SKM-1 treated with dmso at 0.1 percent for 144 hours (cell line): ENCODE results near the gene CDK15.
A peak's percentile ranks its signal among the peaks of the same experiment; 100 is the strongest.

ENCODE experiments used
- DNase-seq: peaks from one replicate; lab custom pipeline; 2025; ENCODE audit not compliant: unreplicated experiment; lab: John Stamatoyannopoulos, UW

Gene CDK15

DNA sequence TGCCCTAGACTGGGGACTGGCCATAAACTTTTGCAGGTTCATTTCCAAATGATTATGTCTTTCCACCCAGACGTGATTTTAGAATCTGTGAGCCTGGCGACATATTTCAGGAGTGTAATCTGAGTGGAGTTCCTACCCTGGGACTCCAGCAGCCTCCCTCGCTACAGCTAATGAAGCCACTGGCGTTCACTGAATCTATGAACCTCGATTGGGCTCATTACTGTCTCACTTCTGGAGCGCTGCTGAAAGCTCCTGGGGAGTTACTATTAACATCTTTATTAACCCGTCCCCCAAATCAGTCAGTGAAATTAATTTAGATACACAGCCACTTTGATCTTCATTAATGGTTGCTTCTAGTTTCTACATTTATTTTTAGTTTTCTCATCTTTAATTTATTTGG lies 56.5 kb downstream of the CDK15 start:
- no peak for DNase-seq

DNA sequence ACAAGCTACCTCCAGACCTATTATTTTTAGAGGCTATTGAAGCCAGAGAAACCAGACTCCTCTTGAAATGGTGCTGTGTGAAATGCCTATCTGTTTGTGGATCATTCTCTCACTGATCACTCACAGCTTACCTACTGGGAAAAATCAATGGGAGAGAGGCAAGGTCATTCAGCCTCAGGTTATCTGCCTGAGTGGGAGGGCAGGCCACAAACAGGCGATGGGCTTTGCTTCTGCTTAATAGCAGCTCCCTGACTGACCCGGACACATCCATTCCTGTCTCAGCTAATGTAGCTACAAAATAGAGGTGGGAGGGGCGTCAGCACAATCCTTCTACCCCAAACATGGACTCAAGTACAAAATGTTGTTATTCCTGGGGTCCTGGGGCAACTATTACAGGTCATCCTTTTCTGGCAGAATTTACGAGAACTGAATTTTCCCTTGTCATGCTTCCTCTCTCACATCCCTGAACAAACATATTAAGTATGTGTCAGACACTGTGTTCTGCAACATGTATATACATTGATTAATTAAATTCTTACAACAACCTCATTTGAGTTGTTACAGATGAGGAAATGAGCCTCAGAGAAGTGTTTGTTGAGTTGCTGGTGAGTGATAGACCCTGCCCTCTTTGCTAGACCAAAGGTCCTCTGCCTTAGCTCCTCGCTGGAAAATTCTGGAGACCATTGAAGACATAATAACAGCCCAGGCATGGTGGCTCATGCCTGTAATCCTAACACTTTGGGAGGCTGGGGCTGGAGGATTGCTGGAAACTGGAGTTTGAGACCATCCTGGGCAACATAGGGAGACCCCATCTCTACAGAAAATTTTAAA lies 60.5 kb downstream of the CDK15 start:
- no peak for DNase-seq

DNA sequence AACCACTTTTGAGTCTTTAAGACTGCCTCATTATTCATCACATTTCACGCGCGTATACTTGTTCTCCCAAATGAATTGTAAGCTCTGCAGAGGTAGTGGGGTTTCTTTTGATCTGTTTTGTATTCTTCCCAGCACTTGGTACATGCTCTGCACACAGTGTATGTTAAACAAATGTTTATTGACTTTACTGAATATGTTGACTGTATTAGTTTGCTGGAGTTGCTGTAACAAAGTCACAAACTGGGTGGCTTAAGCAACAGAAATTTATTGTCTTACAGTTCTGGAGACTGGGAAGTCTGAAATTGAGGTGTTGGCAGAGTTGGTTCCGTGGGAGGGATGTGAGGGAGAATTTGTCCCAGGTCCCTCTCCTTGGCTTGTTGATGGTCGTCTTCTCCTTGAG lies 65.1 kb downstream of the CDK15 start:
- no peak for DNase-seq

DNA sequence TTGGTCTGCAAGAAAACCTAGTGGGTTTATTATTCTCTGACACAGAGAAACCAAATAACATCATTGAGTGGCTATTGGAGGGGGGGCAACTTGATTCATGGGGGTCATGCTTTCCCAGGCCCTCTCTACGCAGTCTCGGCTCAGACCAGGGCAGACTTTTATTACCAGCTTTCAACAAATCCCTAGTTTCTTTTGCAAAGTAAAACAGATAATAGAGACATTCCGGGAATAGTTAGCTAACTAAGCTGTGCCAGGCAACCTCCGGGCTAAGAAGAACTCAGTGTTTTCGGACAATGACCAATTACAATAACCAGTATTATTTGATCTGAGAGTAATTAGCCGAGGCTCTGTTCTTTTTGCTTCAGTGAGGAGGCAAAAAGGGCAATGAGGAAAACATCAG lies 66.3 kb downstream of the CDK15 start:
- DNase-seq: no peak

DNA sequence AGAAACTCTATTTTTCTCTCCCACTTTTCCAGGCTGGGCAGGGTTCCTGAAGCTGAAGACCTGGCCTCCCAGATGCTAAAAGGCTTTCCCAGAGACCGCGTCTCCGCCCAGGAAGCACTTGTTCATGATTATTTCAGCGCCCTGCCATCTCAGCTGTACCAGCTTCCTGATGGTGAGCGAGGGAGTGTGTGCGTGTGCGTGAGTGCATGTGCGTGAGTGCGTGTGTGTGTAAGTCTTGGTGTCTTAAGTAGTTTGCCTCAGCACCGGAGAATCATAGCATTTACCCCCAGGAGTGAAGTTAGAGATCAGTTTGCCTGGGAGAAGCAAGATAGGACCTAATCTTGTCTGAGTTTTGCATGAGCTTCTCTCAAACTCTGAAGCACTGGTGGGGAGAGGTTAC lies 73.7 kb downstream of the CDK15 start:
- no peak for DNase-seq

DNA sequence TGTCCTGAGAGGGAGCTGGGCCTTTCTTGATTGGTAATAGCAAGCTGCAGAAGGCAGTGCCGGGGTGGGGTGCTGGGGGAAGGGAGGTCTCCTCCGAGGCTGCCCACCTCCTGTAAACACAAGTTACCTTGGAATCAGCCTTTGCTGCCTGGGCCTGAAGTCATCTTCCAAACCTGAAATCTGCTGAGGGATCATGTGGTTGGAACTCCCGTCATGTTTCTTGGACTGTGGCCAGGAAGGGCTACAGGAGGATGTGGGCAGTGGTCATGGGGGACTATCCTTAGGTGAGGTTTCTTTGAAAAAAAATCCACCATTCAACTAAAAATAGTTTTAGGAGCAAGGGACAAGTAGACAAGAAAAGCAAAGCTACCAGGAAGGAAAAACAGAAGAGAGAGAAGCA lies 74.2 kb downstream of the CDK15 start:
- DNase-seq: no peak

DNA sequence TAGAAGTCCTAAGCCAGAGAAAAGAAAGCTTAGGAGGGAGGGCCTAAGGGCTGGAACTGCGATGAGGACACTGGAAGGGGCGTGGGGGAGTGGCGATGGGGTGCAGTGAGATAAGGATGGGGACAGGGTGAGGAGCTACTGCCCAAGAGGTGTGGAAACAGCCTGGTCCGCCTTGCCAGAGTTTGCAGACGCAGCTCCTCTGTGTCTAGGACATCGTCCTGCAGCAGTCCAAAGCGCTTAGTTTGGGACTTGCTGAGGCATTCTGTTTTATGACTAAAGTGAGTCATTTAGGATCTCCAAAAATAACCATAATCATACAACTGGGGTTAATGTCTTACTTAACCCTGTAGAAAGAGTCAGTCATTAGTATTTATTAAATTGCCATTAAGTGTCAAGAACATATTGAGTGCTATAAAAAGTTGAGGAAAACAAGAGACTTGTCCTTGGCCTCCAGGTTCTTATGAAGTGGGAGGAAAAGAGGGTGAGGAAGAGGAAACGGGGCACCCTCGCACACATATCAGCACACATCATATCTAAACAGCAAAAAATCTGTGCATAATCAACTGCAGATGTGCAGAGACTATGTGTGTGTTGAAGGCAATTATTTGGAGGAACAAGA lies 74.8 kb downstream of the CDK15 start:
- DNase-seq: no peak

DNA sequence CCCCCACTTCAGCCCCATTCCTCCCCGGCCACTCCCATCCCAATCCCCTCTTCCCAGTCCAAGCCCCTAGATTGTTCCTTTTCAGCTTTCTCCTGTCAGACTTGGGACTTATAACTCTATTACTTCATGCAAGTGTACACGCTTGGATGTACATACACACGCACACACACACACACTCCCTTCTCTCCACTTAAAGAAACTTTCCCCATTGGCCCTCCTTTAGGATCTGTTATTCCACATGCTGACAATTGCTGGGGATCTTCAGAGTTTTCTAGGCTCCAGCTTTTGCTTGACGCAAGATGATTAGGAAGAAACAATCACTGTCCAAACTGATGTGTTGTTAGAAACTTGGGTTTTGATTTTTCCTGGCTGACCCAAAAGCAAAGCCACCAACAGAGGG lies 75.4 kb downstream of the CDK15 start:
- no peak for DNase-seq

DNA sequence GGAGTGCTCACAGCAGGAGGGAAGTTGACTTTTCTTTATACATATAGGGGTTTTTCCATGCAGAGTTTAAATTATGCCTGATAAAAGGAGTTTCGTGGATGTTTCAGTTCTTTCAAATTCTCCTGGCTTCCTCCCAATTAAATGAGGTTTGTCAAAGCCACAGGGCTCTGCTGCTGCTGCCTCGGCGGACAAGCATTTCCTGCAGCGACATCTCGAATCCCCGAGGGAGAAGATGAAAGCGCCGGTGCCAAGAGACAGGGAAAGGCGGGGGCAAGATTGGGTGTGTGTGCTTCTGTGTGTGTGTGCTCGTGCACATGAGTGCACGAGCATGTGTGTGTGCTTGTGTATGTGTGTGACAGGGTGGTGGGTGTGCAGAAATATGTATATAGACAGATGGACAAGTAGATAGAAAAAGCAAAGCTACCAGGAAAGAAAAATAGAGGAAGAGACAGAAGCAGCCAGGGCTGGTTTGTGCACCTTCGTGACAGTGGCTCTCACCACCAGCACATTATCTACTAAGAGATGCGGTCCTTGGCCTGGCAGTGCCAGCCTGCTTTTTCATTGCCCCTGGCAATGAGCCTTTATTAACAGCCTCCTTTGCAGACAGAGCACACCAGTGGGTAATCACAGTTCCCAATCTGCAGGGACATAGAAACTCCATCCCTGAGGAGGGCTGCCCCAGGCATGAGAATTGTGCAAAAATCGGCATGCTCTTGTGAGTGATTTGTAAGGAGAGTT lies 76.2 kb downstream of the CDK15 start:
- peak; percentile 17 for DNase-seq

DNA sequence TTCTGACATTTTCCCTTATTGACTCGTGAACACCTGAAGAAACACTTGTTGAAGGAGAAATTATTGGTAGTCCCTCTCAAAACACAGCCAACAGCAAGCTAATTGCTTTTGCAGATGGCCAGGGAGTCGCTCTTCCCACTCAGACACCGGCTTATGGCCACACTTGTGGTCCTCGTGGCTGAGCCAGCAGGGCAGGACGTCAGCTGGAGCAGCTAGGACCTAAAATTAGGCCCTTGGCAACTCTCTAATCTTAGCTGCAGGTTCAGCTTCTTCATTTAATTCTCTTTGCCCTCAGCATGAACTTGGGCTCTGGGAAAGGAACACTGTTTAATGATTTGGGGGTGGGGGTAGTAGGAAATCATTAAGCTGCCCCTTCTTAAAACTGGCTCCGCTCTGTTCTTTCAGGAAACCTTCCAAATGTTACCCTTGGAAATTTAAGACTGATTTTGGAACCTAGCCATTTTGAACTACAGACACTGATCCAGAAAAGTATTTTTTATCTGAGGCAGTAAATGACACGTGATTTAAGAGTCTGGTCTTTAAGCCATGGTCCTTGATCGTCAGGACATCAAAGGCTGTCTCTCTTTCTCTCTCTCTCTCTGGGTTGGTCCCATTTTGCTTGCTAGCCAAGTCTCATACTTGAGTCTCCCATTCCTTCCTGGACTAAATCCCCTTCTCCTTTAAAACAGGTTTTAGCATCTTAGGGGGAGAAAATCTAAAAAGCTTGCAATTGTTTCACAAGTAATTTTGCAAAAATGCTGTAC lies 77.5 kb downstream of the CDK15 start:
- DNase-seq: no peak

DNA sequence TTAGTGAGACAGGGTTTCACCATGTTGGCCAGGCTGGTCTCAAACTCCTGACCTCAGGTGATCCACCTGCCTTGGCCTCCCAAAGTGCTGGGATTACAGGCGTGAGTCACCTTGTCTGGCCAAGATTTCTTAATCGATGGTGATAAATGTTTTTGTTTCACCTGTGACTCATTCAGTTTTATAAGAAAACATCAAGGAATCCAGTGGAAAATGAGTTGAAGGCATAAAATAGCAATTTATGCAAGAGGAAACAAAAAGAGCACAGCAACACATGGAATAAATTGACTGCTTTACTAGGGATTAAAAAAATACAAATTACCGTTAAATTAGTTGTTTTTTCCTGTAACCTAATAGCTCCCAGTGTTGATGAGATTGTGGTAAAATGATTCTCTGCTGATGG lies 80.2 kb downstream of the CDK15 start:
- DNase-seq: no peak

DNA sequence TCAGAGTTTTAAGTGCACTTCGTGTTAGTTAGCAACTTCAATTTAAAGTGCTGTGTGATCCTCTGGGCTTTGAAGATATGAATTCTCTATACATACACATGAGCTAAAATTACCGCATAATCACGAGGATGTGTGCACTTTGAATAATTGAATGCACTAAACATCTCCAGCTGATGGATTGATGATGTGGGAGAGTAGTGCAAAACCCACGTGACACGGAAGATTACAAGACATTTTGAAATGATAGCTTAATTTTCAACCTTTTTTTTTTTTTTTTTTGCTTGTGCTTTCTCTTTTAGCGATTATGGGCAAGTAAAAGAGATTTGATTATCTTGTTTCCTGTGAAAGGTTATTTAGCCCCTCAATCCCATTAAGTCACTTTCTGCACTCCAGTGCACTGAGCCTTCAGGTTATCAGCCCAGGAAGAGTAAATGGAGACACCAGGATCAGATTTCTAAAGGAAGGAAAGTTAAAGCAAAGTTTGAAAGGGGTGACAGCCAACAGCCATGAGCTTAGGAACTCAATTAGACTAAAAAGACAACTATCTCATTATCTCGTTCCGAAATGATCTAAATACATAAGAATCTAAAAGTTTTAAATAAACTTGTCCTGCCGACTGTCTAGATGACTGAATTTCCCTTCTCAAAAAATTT lies 81.6 kb downstream of the CDK15 start:
- no peak for DNase-seq

DNA sequence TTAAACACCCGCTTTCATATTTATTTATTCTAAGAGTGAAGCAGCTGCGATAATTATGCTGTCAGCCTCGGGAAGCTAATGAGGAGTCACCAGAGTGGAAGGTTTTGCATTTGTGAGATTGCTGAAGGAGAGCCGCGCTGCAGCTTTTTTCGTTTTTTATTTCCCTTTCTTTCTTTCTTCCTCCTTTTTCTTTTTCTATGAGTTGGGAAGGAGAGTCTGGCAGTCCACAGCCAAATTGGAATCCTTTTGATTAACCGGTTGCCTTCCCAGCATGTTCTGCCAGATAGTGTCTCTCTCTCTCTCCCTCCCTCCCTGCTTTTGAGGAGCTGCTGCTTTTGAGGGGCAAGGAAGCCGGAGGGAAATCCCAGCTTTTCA lies 82.1 kb downstream of the CDK15 start:
- DNase-seq: no peak

DNA sequence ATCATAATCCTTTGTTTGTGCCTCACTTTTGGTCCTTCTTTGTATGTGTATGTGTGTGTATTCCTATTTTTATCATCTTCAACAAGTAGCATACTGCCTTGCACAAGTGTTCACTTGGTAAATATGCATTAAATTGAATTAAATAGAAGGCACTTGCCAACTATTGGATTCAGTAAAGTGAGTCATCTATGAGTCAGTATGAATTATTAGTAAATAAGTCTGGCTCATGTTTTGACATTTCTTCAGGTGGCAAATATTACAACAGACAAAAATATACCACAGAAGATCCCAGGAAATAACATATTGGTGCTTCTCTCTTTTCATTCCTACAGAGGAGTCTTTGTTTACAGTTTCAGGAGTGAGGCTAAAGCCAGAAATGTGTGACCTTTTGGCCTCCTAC lies 84.1 kb downstream of the CDK15 start:
- no peak for DNase-seq

DNA sequence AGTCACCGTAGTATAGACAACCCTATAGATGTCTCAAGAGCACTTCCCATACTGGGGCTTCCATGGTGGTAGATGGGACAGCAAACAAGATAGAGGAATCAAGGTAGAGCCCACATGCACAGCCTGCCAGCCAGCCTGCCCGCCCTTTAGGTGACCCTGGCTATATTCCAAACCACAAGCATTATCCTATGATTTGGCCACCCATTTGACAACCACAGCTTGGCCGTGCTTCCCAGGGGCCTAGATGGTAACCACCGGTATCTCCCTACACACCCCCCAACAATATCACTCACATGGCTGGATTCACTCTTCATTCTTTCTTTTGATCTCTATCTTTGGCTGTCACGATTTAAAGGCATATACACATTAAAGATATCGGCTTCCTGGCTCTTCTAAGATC lies 85.3 kb downstream of the CDK15 start:
- no peak for DNase-seq

DNA sequence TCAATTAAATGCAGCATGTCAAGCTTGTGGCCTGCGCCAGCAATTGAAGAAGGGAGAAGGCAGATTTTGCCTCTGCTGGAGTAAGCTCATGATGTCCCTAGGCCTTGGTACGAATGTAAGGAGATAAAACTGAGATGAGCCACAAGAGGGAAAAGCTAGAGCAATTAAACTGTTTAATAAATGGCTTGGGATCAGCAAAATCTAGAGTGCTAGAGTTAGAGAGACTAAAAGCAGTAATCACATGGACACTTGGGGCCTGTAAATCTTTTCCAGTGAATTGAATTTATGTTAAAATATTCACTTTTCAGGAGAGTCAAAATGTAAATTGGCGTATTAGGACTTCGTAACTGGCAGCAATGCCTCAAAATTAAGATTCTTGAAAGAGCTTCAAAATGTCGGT lies 86.2 kb downstream of the CDK15 start:
- DNase-seq: no peak

DNA sequence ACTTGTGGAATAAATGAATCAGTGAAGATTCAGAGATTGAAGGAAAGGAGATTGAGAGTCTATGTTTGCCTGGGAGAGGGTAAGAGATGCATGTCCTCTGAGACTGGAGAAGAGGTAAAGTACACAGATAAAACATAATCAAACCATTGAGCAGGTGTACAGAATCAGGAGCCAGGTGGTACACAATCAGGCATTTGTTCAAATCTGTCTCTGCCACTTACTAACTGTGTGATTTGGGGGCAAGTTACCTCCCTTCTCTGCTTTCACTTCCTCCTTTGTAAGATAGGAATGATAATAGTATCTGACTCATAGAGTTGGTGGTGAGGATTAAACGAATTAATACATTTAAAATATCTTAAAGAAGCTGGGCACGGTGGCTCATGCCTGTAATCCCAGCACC lies 94.0 kb downstream of the CDK15 start:
- DNase-seq: no peak

DNA sequence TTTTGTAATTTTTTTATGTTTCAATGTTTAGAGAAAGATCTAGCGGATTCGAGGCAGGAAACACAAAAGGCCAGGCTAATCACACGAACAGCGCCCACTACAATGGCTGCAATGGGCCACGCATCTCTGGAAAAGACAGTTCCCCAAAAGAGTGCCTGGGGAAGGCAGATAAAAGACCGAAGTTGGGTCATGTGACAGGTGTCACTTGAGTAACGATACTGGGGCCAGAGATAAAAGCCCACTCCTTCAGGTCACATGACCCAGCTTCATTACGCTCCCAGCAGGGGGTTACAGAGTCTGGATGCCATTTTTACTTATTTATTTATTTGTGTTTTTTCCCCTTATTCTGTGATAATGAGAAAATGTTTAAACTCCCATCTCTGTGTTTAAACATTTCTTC lies 95.4 kb downstream of the CDK15 start:
- no peak for DNase-seq

DNA sequence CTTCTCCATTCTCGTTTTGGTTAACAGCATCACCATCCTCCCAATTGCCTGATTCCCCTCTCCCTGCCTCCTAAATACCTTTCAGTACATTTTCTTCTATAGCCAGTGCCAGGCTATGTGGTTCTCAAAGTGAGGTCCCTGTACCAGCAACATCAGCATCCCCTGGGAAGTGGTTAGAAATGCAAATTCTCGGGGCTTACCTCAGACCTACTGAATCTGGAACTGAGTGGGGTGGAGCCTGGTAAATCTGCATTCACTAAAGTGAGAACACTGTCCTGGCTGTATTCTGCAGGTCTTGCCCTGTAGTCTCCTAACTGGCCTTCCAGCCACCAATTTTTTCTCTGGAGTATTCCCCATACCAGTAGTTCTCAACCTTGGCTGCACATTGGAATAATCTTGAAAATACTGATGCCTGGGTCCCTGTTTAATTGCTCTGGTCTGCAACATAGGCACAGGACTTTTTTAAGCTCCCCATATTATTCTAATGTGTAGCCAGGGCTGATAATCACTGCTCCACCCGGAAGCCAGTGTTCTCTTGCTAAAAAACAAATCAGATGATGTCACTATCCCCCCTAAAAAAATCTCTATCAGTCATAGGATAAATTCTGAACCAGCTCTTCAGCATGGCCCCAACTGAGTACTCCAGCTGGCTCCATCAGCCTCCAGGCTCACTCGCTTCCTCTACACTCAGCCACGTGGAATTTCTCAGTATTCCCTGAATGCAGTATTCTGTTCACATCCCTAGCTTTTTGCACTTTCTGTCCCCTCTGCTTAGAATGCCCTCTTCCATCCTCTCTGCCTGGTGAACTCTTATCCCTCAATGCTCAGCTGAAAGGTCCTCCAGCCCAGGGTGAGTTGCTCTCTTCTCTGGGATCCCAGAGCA lies 98.4 kb downstream of the CDK15 start:
- DNase-seq: no peak
